COR-L47 (cell line): ENCODE results near the gene SYTL1.
A peak's percentile ranks its signal among the peaks of the same experiment; 100 is the strongest.

Experiments used
- DNase-seq: peaks from one replicate; lab custom pipeline; 2025; lab: John Stamatoyannopoulos, UW

Gene SYTL1

GRCh38 chr1:27348861-27349783 lies 7.3 kb downstream of the SYTL1 start:
- DNase-seq = peak; percentile 81

- DNase-seq = peak; percentile 77
Measured at GRCh38 chr1:27349784-27350662, 8.2 kb downstream of the SYTL1 start.

- no peak for DNase-seq
Measured at GRCh38 chr1:27350663-27351540, 9.1 kb downstream of the SYTL1 start.

- no peak for DNase-seq
Measured at GRCh38 chr1:27351541-27352107, 9.8 kb downstream of the SYTL1 start.

- no peak for DNase-seq
Measured at GRCh38 chr1:27353166-27353565, 11.3 kb downstream of the SYTL1 start.

- no peak for DNase-seq
Measured at GRCh38 chr1:27353629-27354028, 11.8 kb downstream of the SYTL1 start.

- DNase-seq = no peak
Measured at GRCh38 chr1:27355683-27356082, 13.9 kb downstream of the SYTL1 start.

GRCh38 chr1:27356277-27356618 lies 14.4 kb downstream of the SYTL1 start:
- DNase-seq = no peak

GRCh38 chr1:27356619-27357280 lies 14.9 kb downstream of the SYTL1 start:
- no peak for DNase-seq

GRCh38 chr1:27357281-27358037 lies 15.6 kb downstream of the SYTL1 start:
- peak; percentile 36 for DNase-seq

GRCh38 chr1:27358038-27358927 lies 16.5 kb downstream of the SYTL1 start:
- no peak for DNase-seq

- DNase-seq = no peak
Measured at GRCh38 chr1:27358928-27359313, 17.1 kb downstream of the SYTL1 start.

GRCh38 chr1:27359822-27360158 lies 18.0 kb downstream of the SYTL1 start:
- DNase-seq = no peak

- DNase-seq = no peak
Measured at GRCh38 chr1:27360159-27361043, 18.6 kb downstream of the SYTL1 start.

- DNase-seq = no peak
Measured at GRCh38 chr1:27361044-27361402, 19.2 kb downstream of the SYTL1 start.

- no peak for DNase-seq
Measured at GRCh38 chr1:27361553-27361952, 19.7 kb downstream of the SYTL1 start.

- no peak for DNase-seq
Measured at GRCh38 chr1:27363766-27364695, 22.2 kb downstream of the SYTL1 start.
